Activated CD8-positive, alpha-beta memory T cell treated with anti-CD3 and anti-CD28 coated beads, Interleukin-2, amount 50 U/mL, for 1 hour (primary cell): ENCODE results near the gene B4GAT1.
"Not testable (repeated sequence)": the region's sequence is repeated elsewhere in the genome, so short reads cannot be mapped to it uniquely, and the experiment has no call there.

Experiments used
- DNase-seq: peaks from one replicate; pipeline ENCODE4 v3.0.0-alpha.2; 2020; ENCODE audit errors: extremely low read depth

B4GAT1 gene

GRCh38 chr11:66363187-66363601 lies 15.8 kb upstream of the B4GAT1 start:
- no peak for DNase-seq

GRCh38 chr11:66362481-66363147 lies 15.2 kb upstream of the B4GAT1 start:
- DNase-seq = no peak

- DNase-seq = no peak
These were observed 14.1 kb upstream of the B4GAT1 start for GRCh38 chr11:66361502-66361941.

- DNase-seq = no peak
These were observed 13.1 kb upstream of the B4GAT1 start for GRCh38 chr11:66360406-66361073.

DNA sequence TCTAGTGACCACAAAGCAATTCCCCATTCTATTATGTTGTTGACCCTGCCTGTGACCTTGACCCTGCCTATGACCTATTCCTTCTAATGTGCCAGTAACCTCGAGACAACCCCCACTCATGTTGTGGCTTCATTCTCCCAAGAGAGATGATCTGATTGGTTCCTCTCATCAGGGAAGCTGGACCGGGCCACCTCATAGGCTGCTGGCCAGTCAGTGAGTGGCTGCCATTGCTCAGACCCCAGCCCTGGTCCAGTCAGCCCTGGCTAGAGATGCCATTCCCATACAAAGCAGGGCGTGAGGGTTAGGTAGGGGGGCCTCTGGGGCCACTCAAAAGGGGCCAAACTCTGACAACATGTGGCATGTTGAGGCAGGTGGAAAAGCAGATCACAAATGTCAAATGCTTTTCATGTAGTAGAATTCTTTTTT lies 12.2 kb upstream of the B4GAT1 start:
- no peak for DNase-seq

DNA sequence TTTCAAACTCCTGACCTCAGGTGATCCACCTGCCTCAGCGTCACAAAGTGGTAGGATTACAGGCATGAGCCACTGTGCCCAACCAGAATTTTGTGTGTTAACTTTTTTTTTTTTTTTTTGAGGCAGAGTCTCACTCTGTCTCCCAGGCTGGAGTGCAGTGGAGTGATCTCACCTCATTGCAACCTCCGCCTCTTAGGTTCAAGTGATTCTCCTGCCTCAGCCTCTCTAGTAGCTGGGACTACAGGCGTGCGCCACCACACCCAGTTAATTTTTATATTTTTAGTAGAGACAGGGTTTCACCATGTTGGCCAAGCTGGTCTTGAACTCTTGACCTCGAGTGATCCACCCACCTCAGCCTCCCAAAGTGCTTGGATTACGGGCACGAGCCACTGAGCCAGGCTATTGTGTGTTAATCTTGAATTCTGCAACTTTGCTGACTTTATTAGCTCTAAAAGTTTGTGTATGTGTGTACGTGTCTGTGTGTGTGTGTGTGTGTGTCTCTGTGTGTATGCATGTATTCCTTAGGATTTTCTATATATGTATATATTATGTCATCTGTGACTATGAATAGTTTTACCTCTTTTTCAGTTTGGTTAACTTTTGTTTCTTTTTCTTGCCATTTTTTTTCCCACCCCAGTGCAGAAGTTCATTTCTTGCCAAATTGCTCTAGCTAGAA lies 3.3 kb upstream of the B4GAT1 start:
- not testable (repeated sequence) for DNase-seq

DNA sequence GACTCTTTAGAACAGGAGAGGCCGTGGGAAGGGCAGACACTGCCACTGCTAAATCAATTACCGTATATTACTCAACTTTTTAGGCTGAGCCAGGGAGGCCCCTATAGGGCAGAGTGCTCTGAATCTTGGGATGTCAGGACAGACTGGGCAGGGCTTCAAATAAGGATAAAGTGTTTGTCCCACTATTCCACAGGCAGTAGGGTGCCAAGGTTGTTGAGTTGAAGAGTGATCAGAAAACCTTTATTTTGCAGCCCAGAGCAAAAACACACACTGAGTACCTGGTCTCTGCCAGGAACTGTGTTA lies 1.6 kb upstream of the B4GAT1 start:
- DNase-seq = no peak

- no peak for DNase-seq
These were observed 679 bp downstream of the B4GAT1 start for GRCh38 chr11:66346476-66347424.

DNA sequence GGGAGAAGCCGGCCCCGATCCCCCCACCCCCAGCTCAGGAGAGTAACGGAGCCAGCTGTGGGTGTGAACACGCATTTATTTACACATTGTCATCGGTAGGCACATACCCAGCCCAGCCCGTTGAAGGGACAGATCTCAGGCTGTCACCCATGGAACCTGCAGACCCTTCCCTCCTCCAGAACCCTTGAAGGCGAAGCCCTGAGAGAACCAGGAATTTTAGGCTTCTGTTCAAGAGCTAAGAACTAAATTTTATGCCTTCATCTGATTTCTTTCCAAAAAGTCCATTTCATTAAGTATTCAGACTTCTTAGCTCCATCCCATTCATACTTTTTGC lies 2.1 kb downstream of the B4GAT1 start:
- no peak for DNase-seq

DNA sequence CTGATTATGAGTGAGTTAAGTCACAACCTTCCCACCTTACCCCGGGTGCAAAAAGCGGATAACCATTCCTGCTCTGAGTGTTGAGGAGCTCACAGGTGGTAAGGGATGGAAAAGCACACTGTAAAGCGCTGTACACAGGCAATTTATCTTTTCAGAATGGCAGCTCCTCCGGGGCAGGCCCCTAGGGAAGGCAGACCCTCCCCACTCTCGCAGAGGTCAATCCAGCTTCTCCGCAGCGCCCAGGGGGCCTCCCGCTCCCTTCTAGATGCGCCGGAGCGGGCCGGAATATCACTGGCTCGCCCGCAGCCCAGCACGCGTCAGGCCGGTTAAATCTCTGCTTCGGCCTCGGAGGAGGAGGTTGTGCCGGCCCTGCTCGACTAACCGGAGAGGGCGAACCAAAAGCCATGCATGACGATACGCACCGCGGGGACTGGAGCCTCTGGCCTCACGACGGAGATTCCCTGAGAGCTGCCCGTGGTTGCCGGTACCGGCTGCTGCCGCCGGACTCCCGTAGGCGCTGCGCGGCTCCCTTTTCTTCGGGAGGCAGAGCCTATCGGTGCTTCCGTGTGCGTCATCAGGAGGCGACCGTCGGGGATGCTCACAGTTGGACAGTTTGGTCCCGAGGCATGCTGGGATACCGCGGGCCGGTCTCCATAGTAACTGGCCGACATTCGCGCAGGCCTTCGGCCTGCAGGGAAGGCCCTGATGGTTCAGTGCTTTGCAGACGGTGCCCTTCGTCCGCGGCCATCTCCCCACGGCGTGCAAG lies 2.7 kb downstream of the B4GAT1 start, which contains the start of gene BRMS1:
Gene BRMS1 (minus strand): TSS at position 555 of the 766 bp plus-strand sequence. CDS start 2,870 bp downstream, outside the sequence.
- peak; percentile 93 for DNase-seq

DNA sequence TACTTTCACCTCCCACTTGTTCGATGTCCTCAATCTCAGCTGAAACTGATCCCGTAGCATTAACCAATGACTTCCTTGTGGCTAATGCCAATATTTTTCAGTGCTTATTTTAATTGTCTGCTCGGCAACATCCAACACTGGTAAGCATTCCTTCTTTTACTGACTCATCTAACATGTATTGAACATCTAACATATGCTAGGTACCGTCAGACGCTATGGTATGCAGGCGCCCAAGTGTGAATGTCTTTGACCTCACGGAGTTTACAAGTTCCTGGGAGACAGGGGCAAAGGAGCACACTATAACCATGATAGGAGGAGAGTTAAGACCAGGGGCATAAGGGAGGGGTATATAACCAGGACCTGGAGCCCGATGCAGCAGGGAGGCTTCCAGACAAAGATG lies 4.3 kb downstream of the B4GAT1 start:
- DNase-seq = no peak

GRCh38 chr11:66341502-66342126 lies 5.8 kb downstream of the B4GAT1 start:
- no peak for DNase-seq

DNA sequence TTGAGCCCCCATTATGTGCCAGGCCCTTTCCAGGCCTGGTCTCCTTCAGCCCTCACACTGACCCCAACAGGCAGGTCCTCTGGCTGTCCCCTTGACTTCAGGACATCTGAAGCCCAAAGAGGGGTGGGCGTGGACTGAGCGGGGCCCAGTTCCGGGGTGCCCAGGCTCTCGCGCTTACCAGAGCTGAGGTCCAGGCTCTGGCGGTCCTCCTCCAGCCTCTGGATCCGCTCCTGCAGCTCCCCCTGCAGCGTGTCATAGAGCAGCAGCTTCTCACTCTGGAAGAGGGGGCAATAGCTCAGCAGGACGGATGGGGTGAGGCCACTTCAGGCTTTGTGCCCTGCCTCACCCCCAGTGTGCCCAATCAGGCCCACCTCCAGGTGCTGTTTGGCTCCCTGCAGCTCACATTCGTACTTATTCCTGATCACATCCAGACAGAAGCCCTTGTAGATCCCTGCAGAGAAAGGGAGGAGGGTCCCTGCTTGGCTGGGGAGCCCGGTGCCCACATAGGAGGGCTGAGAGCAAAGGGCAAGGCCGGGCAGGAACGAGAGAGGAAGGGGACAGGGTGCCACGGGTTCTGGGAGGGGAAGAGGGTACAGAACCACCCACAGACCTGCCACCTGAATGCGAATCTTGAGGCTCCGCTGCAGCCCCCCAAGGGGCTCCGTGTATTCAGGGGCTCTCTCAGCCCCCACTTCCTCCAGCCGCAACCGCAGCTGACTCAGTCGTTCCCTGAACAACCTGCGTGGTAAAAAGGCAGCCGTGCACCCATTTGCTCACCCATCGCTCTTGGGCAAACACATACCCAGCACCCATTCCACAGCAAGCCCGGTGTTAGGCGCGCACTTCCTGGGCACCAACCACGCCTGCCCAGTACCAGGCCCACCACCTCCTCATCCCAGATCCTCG lies 6.6 kb downstream of the B4GAT1 start:
- DNase-seq = no peak

GRCh38 chr11:66339686-66340483 lies 7.5 kb downstream of the B4GAT1 start:
- no peak for DNase-seq

- no peak for DNase-seq
These were observed 8.2 kb downstream of the B4GAT1 start for GRCh38 chr11:66339162-66339675.

GRCh38 chr11:66338276-66339161 lies 8.9 kb downstream of the B4GAT1 start:
- no peak for DNase-seq

GRCh38 chr11:66337103-66337899 lies 10.1 kb downstream of the B4GAT1 start:
- no peak for DNase-seq
